Skeletal muscle tissue (tissue), 4 donors: ENCODE measurements around the gene FALEC. TPM values are rescaled to one million over a fixed set of nuclear protein-coding genes. Genes with fewer than 3 reads are reported as not detected.

Experiments
- H3K27ac ChIP-seq: one replicate; pipeline ENCODE4 v1.7.0; 2013; ENCODE audit warnings: mild to moderate bottlenecking, low read depth, low read length, inconsistent platforms
- H3K27me3 ChIP-seq, 3 donors: one replicate each; pipeline ENCODE4 v1.7.0; 2013; ENCODE audit warnings: low read length in 3 of 3; ENCODE audit not compliant: control insufficient read depth in 3 of 3, insufficient read depth in 3 of 3
- H3K36me3 ChIP-seq, 3 donors: one replicate each; pipeline ENCODE4 v1.7.0; 2013; ENCODE audit warnings: low read length in 3 of 3; ENCODE audit not compliant: control insufficient read depth in 3 of 3, insufficient read depth in 3 of 3
- H3K4me1 ChIP-seq, 3 donors: one replicate each; pipeline ENCODE4 v1.7.0; 2013; ENCODE audit warnings: low read length in 3 of 3, mild to moderate bottlenecking in 3 of 3; ENCODE audit not compliant: control insufficient read depth in 3 of 3, insufficient read depth in 3 of 3
- H3K4me3 ChIP-seq, 3 donors: one replicate each; pipeline ENCODE4 v1.7.0; 2013; ENCODE audit warnings: low read length in 3 of 3
- H3K9ac ChIP-seq, 3 donors: one replicate each; pipeline ENCODE4 v1.7.0; 2013; ENCODE audit warnings: low read length in 3 of 3, mild to moderate bottlenecking in 3 of 3, moderate library complexity in 2 of 3, low read depth in 1 of 3
- H3K9me3 ChIP-seq, 3 donors: one replicate each; pipeline ENCODE4 v1.7.0; 2013; ENCODE audit warnings: low read length in 3 of 3; ENCODE audit not compliant: control insufficient read depth in 3 of 3
- total RNA-seq: library from RNA; depleted of rRNA; stranded (reverse); fragments of >200 nt; gene quantifications from one replicate; pipeline ENCODE4 v1.2.3, GENCODE V29; 2014
- donor health status: Osteomylitis.

FALEC gene
- total RNA-seq, 1 donor from 2014 or later: not detected

DNA sequence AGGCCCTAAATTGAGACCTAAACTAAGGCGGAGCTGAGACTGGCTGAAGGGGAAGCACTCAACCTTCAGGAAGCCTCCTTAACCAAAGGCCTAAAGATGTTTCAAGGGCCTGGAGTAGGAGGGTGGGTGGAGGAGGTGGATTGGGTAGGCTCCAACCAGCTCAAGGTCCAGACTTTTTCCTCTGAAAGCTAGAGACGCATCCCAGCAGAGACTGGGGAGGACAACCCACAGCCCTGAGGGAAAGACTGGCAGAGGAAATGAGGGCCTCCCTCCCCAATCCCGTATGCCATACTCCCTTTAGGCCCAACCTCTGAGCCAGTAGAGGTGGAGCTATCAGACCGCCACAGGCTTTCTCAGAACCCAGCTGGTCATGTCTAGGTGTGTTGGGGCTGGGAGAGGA is 6.6 kb upstream of the FALEC start:
- no peaks in the 10 kb centered on the region for H3K27me3 ChIP-seq
- H3K4me3 ChIP-seq: peak overlapping the region in 2 of 3 donors; percentile 20 to 35
- peaks cover 39 to 52% (median 49%) of the 10 kb centered on the region in 3 donors for H3K36me3 ChIP-seq
- H3K27ac ChIP-seq: no peak overlapping the region
- H3K9me3 ChIP-seq: no peaks in the 10 kb centered on the region
- peaks cover 3 to 14% (median 13%) of the 10 kb centered on the region in 3 donors for H3K4me1 ChIP-seq
- H3K9ac ChIP-seq: peak overlapping the region; percentile 6 to 45 (median 36)

DNA sequence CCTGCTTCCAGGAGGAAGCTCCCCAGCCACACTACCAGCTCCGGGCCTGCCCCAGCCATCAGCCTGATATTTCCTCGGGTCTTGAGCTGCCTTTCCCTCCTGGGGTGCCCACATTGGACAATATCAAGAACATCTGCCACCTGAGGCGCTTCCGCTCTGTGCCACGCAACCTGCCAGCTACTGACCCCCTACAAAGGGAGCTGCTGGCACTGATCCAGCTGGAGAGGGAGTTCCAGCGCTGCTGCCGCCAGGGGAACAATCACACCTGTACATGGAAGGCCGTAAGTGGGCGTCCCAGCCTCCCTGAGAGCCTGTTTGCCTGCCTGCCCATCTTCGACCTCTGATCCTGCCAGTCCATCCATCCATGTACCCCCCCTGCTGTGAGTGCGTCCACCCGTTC is 4.0 kb upstream of the FALEC start:
- no peaks in the 10 kb centered on the region for H3K9me3 ChIP-seq
- H3K9ac ChIP-seq: no peak overlapping the region
- peaks cover 12 to 29% (median 17%) of the 10 kb centered on the region in 3 donors for H3K4me1 ChIP-seq
- peaks cover 18 to 27% (median 23%) of the 10 kb centered on the region in 3 donors for H3K36me3 ChIP-seq
- H3K27me3 ChIP-seq: no peaks in the 10 kb centered on the region
- H3K4me3 ChIP-seq: no peak overlapping the region
- no peak overlapping the region for H3K27ac ChIP-seq

DNA sequence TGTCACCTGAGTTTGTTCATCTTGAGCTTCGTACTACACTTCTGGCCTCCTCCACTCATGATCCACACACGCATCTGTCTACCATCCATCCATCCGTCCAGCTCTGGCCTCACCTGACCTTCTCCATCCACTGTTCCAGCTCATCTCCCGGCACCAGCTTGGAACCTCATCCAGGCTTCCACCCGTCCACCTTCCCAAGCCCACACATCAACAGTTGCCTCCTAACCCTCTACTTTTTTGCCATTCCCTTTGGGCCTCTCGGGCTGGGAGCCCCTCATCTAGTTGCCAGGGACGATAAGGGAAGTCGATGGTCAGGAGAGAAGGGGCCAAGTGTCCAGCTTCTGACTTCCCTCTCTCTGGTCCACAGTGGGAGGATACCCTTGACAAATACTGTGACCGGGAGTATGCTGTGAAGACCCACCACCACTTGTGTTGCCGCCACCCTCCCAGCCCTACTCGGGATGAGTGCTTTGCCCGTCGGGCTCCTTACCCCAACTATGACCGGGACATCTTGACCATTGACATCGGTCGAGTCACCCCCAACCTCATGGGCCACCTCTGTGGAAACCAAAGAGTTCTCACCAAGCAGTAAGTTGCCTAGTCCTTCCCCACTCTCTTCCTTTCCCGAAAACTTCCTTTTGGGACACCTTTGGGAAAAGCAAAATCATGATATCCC is 3.4 kb upstream of the FALEC start:
- H3K9me3 ChIP-seq: no peaks in the 10 kb centered on the region
- H3K36me3 ChIP-seq: peaks cover 14 to 22% (median 19%) of the 10 kb centered on the region in 3 donors

DNA sequence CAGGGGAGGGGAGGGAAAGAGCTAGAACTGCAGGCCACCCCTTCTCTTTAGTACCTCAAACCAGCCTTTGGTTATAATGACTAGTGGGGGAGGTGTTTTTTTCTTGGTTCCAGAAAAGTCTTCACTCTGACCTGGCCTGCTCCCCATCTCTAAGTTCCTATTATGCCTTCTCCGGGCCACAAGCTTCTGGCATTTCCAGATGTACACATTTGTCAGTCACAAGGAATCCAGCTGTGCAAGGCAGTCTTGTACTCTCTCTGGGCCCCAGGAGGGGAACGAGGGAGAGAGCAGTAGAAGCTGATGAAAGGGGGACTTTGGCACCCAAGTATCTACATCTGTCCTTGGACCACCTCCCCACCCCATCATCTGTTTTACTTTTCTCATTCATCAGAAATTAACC is 2.7 kb upstream of the FALEC start:
- Histone ChIP-seq H3K4me3 (no peak overlapping the region), H3K9me3 (no peaks in the 10 kb centered on the region), H3K36me3 (peaks cover 14 to 20% (median 19%) of the 10 kb centered on the region in 3 donors), H3K9ac (no peak overlapping the region), H3K27ac (no peak overlapping the region), H3K27me3 (no peaks in the 10 kb centered on the region), H3K4me1 (peaks cover 12 to 35% (median 13%) of the 10 kb centered on the region in 3 donors)

More for the DNA sequence above, 3.4 kb upstream of the FALEC start:
- Histone ChIP-seq H3K27ac (no peak overlapping the region), H3K9ac (no peak overlapping the region), H3K4me1 (peaks cover 12 to 31% (median 17%) of the 10 kb centered on the region in 3 donors), H3K27me3 (no peaks in the 10 kb centered on the region), H3K4me3 (no peak overlapping the region)

DNA sequence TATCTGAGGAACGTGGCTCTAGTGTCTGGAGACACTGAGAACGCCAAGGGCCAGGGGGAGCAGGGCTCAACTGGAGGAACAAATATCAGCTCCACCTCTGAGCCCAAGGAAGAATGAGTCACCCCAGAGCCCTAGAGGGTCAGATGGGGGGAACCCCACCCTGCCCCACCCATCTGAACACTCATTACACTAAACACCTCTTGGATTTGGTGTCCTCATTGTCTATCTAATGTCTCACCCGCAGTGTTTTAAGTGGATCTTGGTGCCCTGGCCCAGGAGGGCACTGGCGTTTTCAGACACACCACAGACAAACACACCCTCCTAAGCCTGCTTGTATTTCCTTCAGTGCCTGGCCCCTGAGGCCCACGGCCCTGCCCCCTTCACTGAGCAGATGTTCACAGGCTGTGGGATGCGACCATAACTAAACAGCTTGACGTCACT is 2.2 kb upstream of the FALEC start:
- Histone ChIP-seq H3K4me3 (no peak overlapping the region), H3K9me3 (no peaks in the 10 kb centered on the region), H3K36me3 (peaks cover 14 to 20% (median 19%) of the 10 kb centered on the region in 3 donors), H3K9ac (no peak overlapping the region), H3K27me3 (no peaks in the 10 kb centered on the region), H3K27ac (no peak overlapping the region), H3K4me1 (peaks cover 9 to 32% (median 10%) of the 10 kb centered on the region in 3 donors)

DNA sequence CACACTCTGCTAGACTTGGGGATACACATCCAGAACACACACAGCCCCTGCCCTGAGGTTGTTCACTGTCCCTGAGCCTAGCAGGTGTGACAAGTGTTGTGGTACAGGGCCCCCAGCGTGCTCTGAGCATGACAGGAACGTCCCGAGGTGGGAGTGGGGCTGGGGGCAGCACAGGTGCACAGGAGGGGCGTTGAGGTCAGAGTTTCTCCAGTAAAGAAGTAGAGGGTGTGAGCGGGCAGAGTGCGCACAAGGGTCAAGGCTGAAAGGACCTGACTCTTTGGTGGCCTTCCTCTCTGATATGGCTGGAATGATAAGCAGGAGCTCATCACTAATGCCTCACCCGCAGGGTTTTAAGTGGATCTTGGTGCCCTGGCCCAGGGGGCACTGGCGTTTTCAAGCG is 1.3 kb upstream of the FALEC start:
- H3K36me3 ChIP-seq: peaks cover 14 to 20% (median 19%) of the 10 kb centered on the region in 3 donors
- H3K4me3 ChIP-seq: peak overlapping the region in 2 of 3 donors; percentile 71 to 95
- peaks cover 6 to 26% (median 9%) of the 10 kb centered on the region in 3 donors for H3K4me1 ChIP-seq
- H3K9me3 ChIP-seq: no peaks in the 10 kb centered on the region
- H3K9ac ChIP-seq: peak overlapping the region; percentile 92 to 96 (median 94)
- peak overlapping the region; percentile 93 for H3K27ac ChIP-seq
- H3K27me3 ChIP-seq: no peaks in the 10 kb centered on the region

DNA sequence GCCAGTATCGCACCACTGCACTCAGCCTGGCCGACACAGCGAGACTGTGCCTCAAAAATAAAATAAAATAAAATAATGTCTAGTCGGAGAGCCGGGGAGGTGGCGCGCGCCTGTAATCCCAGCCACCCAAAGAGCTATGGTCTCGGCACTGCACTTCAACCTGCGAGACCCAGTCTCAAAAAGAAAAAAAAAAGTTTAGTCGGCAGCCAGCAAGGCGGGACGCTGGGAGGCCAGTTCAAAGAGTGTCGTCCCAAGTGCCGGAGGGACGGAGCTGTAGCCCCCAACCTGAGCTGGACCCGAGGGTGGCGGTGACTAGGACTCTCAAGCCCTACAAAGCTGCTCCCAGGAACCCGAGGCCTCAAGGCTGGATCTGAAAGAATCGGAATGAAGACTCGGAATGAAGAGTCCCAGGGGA is 632 bp upstream of the FALEC start:
- Histone ChIP-seq H3K9ac (peak overlapping the region; percentile 92 to 96 (median 94)), H3K27me3 (no peaks in the 10 kb centered on the region), H3K4me3 (peak overlapping the region; percentile 71 to 95 (median 93)), H3K27ac (peak overlapping the region; percentile 93), H3K36me3 (peaks cover 10 to 20% (median 19%) of the 10 kb centered on the region in 3 donors), H3K9me3 (no peaks in the 10 kb centered on the region), H3K4me1 (peaks cover 4 to 24% (median 9%) of the 10 kb centered on the region in 3 donors)

DNA sequence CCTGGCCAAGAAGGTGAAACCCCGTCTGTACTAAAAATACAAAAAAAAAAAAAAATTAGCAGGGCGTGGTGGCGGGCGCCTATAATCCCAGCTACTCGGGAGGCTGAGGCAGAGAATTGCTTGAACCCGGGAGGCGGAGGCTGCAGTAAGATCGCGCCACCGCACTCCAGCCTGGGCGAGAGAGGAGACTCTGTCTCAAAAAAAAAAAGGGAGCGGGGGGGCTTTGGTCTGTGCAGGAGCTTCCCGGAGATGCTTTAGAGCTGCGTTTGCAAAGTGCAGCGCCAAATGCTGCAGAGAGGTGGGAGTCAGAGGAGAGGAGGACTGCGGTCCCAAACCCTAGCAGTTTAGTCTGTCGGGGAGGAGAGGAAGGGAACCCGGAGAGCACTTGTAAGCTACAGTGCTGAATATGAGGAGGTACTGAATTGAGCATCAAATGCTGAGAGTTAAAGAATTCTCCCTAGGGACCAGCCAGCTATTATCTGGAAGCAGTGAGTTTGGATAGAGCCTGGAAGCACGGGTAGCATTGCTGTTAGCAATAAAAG is 569 bp downstream of the FALEC start:
- peaks cover 6 to 16% (median 15%) of the 10 kb centered on the region in 3 donors for H3K36me3 ChIP-seq
- H3K27ac ChIP-seq: peak overlapping the region; percentile 93
- H3K9ac ChIP-seq: peak overlapping the region; percentile 56 to 74 (median 63)

DNA sequence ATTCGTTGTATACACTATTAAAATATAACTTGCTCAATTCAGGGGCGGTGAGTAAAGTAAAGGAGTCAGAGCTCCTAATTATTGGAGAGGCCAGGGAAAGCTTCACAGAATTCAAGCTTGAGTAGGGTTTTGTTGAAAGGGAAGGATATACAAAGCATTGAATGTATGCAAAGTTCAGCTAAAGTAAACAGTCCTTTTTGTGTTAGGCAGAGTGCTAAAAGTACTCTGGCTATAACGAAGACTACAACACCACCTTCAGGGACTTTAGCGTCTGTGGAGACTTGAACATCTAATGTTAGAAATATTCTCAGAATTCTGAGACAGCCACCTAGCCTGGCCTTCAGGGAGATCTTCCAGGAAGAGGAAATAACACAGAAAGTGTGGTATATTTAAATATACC is 1.1 kb downstream of the FALEC start:
- no peaks in the 10 kb centered on the region for H3K9me3 ChIP-seq
- no peaks in the 10 kb centered on the region for H3K27me3 ChIP-seq
- H3K4me1 ChIP-seq: peaks cover 8 to 31% (median 9%) of the 10 kb centered on the region in 3 donors
- H3K4me3 ChIP-seq: peak overlapping the region in 2 of 3 donors; percentile 69 to 71
- peak overlapping the region; percentile 93 for H3K27ac ChIP-seq
- peak overlapping the region; percentile 1 to 63 (median 48) for H3K9ac ChIP-seq
- peaks cover 5 to 14% (median 14%) of the 10 kb centered on the region in 3 donors for H3K36me3 ChIP-seq

More for the DNA sequence above, 569 bp downstream of the FALEC start:
- Histone ChIP-seq H3K9me3 (no peaks in the 10 kb centered on the region), H3K4me3 (peak overlapping the region; percentile 69 to 77 (median 71)), H3K27me3 (no peaks in the 10 kb centered on the region), H3K4me1 (peaks cover 4 to 27% (median 9%) of the 10 kb centered on the region in 3 donors)
